ENCODE measurements around the gene SS18L1.

The SS18L1 gene

GRCh38 chr20:62174021-62174804 is 30.6 kb downstream of the SS18L1 start:
- no peak for DNase-seq (ENCODE audit: low read depth)

GRCh38 chr20:62174870-62175624 is 31.5 kb downstream of the SS18L1 start:
- no peak for DNase-seq (ENCODE audit: low read depth)

DNA sequence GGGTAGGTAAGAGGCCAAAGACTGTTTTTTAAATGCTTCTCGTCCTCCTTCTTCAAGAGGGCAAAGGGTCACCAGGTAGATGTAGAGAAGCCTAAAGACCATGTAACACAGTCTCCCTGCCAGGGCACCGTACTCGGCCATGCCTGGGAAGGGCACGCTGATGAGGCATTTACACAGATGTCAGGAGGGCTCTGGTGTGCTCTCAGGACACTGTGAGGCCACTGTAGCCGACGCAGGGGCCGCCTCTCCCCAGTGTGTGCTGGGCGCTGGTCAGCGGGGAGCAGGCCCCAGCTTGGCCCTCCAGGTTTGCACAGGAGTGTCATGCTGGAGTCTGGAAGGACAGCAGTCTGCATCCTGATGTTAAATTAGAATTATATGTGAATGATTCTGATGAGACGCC is 32.1 kb downstream of the SS18L1 start:
- no peak for DNase-seq (ENCODE audit: low read depth)

DNA sequence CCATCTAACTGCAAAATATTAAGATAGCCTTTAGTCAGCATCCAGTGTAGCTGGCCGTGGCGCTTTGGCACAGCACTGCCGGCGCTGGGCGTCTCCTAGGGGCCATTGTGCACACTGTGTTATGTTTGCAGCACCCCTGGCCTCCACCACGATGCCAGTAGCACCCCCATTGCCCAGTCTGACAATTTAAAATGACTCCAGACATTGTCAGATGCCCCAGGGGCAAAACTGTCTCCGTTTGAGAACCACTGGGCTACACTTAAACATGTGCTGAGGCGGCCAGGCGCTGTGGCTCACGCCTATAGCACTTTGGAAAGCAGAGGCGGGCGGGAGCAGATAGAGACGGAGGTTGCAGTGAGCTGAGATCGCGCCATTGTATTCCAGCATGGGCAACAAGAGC is 33.3 kb downstream of the SS18L1 start:
- no peak for DNase-seq (ENCODE audit: low read depth)

GRCh38 chr20:62177307-62177706 is 33.7 kb downstream of the SS18L1 start:
- no peak for DNase-seq (ENCODE audit: low read depth)

DNA sequence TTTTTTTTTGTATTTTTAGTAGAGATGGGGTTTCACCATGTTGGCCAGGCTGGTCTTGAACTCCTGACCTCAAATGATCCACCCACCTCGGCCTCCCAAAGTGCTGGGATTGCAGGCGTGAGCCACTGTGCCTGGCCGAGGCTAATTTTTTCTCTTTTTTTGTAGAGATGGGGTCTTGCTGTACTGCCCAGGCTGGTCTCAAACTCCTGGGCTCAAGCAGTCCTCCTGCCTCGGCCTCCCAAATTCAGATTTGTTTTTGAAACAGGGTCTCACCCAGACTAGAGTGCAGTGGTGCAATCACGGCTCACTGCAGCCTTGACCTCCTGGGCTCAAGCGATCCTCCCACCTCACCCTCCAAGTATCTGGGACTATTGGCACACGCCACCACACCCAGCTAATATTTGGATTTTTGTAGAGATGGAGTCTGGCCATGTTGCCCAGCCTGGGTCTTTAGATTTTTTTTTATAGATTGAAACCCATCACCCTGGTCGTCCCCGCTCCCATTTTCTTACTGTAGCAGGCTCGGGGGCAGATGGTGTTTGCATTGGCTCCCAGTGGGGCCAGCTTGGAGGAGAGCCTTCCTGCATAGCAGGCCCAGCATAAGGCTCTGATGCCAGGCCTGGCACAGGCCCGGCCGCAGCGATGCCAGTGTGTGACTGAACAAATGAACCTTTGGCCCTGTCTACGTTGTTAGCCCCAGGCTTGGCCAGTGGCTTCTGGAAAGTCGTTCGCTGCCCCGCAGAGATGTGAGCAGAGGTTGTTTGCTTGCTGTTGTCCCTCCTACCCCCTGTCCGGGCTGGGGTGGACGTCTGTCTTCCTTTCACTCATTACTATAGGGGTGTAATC is 35.0 kb downstream of the SS18L1 start:
- no peak for DNase-seq (ENCODE audit: low read depth)

GRCh38 chr20:62179162-62179504 is 35.6 kb downstream of the SS18L1 start:
- no peak for DNase-seq (ENCODE audit: low read depth)

DNA sequence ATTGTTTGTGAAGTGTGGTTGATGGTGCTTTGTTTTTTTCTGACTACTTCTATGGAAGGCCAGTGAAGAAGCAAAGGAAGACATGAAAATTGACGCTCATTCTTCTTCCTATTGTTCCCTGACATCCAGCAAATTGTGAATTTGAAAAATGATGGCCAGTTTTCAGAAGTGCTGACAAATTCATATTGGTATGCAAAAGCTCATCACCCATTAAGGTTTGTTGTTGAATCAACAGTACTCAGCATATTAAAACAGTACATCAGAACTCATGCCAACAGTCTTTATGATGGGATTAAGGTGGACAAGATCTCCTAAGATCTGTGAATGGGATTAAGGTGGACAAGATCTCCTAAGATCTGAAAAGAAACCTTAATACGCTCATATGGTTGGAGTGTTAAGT is 38.2 kb downstream of the SS18L1 start:
- DNase-seq (ENCODE audit: low read depth), result no peak

DNA sequence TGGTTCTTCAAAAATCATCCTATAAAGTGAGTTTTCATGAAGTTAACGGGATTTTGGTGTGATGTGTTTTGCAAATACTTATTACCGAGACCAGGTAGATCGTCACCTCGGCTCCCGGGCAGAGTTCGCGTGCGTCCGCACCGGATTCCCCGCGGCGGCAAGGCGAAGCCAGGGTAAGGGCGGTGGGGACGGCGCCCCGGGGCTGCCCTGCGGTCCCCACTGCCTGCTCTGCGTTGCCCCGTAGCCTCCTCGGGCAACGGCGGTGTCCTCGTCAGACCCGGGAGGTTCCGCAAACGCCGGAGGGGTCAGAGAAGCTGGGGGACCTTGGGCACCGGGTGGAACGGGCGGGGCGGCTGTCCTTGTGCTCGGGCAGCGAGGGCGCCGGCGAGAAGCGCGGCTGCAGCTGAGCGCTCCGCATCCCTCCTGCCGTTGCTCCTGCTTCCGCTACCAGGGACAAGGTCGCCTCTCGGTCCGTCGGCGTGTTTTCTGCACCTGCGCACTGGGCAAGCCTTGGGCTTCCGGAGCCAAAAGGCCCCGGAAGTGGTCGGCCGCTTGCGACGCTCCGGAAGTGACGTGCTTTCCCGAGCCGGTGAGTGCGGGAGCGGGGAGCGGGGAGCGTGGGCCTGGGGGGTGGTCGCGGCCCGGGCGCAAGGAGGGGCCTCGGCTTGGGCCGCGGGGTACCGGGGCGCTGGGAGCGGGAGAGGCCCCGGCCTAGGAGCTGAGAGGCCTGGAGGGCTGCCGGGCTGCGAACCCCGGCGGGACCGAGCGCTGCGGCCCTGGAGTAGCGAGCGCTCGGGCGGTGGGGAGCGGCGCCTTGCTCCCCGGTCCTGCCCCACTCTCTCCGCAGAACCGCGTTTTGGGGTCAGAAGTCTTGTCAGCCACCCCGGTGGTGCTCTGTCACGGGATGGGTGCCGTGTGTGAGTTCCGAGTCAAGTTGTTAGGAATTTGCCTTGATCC is 39.2 kb downstream of the SS18L1 start, which contains the start of gene MTG2:
Gene MTG2 (plus strand): TSS at position 560 of the 957 bp plus-strand sequence. CDS start 10,393 bp downstream, outside the sequence.
- DNase-seq (ENCODE audit: low read depth), result peak; percentile 90

DNA sequence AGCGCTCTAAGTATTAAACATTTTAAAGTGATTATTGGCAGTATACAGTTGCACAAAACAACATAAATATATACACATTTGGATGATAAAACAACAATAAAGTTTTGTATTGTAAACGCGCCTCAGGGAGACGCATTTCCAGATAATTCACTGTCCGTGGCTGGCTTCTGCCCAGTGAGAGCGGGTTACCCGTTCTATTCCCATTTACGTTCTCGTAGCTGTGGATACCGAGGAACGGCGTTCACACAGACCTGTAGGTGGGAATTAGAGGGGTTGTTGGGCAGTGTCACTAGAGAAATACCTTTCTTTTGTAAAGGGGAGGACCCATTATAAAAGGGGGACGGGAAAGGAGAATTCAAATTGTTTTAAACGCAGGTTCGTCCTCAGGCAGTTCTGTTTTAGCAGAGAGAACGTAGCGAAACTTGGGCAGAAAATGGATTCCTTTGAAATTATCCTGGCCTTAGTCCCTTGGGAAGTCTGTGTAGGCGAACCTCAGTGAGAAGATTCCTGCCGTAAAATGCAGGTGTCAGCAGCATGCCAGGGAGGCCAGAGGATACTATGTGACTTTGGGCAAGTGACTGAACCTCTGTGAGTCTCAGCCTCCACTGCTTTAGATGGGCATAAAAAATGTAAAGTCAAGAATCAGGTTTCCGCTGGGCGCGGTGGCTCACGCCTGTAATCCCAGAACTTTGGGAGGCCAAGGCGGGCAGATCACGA is 40.0 kb downstream of the SS18L1 start:
- DNase-seq (ENCODE audit: low read depth), result no peak

DNA sequence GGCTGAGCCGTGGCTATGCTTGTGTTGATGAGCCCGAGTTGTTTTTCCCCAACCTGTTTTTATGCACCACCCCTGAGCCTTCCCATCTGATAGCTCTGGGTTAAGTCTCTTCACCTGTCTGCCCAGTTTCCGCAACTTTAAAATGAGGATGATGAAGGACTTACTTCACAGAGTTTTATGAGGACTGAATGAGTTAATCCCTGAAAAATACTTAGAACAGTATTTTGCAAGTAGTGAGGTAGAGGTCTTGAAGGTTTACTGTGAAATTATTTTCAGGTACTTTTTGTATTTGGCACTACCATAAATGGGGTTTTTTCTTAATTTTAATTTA is 42.5 kb downstream of the SS18L1 start:
- no peak for DNase-seq (ENCODE audit: low read depth)

DNA sequence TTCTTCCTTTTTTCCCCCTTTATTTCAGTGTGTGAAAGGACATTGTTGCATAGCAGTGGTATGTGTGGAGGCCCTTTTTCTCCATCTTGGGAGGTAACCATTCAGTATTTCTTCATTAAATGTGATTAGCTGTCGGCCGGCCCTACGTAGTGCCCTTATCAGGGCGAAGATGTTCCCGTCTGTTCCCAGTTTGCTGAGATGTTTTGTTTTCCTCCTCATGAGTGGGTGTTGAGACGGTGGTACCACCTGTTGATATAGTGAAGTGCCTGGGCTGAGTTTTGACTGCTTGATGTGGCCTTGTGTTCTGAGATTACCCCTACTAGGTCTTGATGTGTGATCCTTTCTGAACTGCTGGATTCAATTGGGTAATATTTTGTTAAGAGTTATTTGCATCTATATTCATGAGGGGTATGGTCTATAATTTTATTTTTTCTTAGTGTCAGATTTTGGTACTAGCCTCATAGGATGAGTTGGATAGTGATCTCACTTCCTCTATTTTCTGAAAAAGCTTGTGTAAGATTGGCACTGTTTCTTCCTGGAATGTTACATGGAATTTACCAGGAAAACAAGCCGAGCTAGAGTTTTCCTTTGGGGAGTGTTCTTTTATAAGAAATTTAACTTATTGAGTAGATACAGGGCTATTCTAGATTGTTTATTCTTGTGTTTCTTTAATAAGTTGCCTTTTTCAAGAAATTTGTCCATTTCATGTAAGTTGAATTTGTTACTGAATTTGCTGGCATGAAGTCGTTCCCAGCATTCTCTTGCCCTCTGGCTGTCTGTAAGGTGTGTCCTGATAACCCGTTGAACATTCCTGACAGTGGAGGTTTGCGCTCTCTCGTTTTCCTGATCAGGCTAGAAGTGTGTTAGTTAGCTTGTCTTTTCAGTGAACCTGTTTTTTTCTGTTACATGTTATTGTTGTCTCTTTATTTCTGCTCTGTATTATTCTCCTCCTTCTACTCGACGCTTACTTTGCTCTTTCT is 43.6 kb downstream of the SS18L1 start:
- no peak for DNase-seq (ENCODE audit: low read depth)

- DNase-seq (ENCODE audit: low read depth), result no peak
These were observed 47.3 kb downstream of the SS18L1 start for GRCh38 chr20:62190639-62191411.

DNA sequence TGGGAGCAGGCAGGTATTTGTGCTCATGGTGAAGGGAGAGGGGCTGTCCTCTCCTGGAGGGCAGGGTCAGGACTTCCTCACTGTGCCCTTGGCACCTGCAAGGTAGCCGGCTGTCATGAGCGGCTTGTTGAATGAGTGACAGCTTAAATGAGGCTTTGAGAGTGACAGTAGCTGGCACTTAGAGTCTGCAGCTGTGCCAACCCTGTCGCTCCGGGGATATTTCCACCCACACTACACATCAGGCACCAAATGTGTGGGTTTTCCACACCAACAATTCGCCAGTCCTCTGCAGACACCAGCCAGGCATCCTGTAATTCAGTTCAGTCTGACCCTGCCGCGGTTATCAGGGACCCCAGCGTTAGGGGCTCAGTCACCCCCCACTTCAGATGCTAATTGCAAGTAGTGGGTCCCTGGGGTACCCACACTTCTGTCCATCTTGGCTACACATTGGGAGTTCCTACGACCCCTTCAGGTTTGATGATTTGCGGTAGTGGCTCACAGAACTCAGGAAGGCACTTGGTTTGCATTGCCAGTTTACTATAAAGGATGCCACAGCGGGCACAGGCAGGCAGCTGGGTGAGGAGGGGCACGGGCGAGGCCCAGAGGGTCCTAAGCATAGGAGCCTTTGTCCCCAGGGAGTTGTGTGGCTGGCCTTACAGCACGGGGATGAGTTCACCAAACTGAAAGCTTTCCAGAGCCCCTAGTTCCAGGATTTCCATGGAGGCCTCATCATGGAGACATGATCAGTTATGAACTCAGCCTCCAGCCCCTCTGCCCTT is 48.4 kb downstream of the SS18L1 start:
- no peak for DNase-seq (ENCODE audit: low read depth)

DNA sequence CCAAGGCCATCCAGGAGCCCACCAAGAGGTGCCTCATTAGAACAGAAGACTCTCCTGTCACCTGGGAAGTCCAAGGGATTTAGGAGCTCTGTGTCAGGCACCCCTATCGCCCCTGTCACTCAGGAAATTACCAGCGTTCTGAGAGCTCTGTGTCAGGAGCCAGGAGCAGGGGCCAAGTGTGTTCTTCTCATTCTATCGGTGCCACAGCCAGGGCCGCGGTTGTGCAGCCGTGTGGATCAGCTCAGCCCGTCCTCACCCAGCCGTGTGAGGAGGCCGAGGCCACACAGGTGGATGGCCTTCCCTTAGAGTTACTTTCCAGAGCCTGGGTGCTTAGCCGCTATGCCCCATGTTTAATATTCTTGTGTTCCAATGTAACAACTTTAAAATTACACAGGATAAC is 49.1 kb downstream of the SS18L1 start:
- DNase-seq (ENCODE audit: low read depth), result no peak

DNA sequence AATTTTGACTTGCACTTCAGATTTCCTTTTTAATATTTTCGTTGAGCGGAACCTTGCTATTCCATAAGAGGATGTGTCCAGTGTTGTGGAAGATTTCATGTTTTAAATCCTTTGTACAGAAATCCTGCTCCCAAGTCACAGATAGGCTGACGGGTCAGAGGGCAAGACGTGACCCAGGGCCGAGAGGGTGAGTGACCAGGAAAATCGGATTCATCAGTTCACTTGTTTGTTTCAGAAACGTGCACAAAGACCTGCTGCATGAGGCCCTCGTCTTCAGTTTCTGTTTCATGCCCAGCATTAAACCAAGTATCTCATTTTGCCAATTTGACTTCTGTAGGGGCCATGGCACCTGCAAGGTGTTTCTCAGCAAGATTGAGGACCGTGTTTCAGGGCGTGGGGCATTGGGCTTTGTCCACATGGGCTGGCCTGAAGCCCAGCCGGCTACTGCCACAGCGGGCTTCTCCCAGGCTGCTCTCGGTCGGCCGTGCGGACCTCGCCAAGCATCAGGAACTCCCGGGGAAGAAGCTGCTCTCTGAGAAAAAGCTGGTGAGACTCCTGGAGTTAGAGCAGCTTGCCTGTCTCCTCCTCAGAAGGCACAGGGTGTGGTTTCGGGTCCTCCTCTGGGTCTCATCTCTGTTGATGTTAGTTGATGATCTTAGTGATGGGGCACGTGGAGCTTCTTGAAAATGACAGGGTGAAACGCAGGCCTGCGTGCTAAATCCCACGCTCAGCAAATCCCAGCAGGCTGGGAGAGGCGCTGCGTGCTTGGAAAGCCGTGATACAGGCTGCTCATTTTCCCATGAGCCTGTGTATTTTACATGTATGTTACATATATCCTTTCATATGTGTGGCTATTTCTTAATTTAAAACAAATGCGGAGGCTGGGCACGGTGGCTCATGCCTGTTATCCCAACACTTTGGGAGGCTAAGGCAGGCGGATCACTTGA is 49.8 kb downstream of the SS18L1 start:
- DNase-seq (ENCODE audit: low read depth), result no peak

GRCh38 chr20:62195075-62195405 is 51.5 kb downstream of the SS18L1 start:
- DNase-seq (ENCODE audit: low read depth), result no peak
